BLaER1 treated with 17β-estradiol and CSF1 and Interleukin-3, amounts not matched to agents 10 nM and 100 nM (cell line): Measurements from ENCODE around the gene STK32B.
"Not testable (repeated sequence)": the region's sequence is repeated elsewhere in the genome, so short reads cannot be mapped to it uniquely, and the experiment has no call there.

ENCODE experiments used
- H3K27ac ChIP-seq, 11 experiments: shearing (Covaris generic); formaldehyde crosslinking; 2 replicates each; pipeline ENCODE4 v1.8.1; 2022
- H3K27me3 ChIP-seq, 11 experiments: shearing (Covaris generic); formaldehyde crosslinking; 2 replicates each; pipeline ENCODE4 v1.8.1; 2022
- H3K36me3 ChIP-seq, 11 experiments: shearing (Covaris generic); formaldehyde crosslinking; 2 replicates each; pipeline ENCODE4 v1.8.1; 2022
- H3K4me1 ChIP-seq, 10 experiments: shearing (Covaris generic); formaldehyde crosslinking; 2 replicates each; pipeline ENCODE4 v1.8.1; 2022
- H3K4me2 ChIP-seq, 11 experiments: shearing (Covaris generic); formaldehyde crosslinking; 2 replicates each; pipeline ENCODE4 v1.8.1; 2022
- H3K4me3 ChIP-seq, 10 experiments: shearing (Covaris generic); formaldehyde crosslinking; 2 replicates each; pipeline ENCODE4 v1.8.1; 2022
- H3K9ac ChIP-seq, 11 experiments: shearing (Covaris generic); formaldehyde crosslinking; 2 replicates each; pipeline ENCODE4 v1.8.1; 2022
- H3K9me3 ChIP-seq, 11 experiments: shearing (Covaris generic); formaldehyde crosslinking; replicated peaks in 1 of 11; 2 replicates each; pipeline ENCODE4 v1.8.1; 2022
- H4K20me1 ChIP-seq, 11 experiments: shearing (Covaris generic); formaldehyde crosslinking; 2 replicates each; pipeline ENCODE4 v1.8.1; 2022
- Cebpa-rat ChIP-seq, 11 experiments: shearing (Covaris generic); IDR thresholded peaks; 2 replicates each; pipeline ENCODE4 v1.8.1; 2022

Gene STK32B

GRCh38 chr4:5158825-5159224 is 107.5 kb downstream of the STK32B start:
- H3K27me3 ChIP-seq, result no peaks in the 10 kb centered on the region

GRCh38 chr4:5160668-5161067 is 109.4 kb downstream of the STK32B start:
- peaks cover 0 to 5% (median 0%) of the 10 kb centered on the region in 10 experiments; a peak in 5 of 20 replicates for H3K4me1 ChIP-seq
- H3K4me3 ChIP-seq, result no peak overlapping the region
- H4K20me1 ChIP-seq, result peaks cover 0 to 7% (median 0%) of the 10 kb centered on the region in 11 experiments; a peak in 2 of 22 replicates
- H3K36me3 ChIP-seq, result peaks cover 0 to 7% (median 0%) of the 10 kb centered on the region in 11 experiments; a peak in 2 of 22 replicates
- H3K9me3 ChIP-seq, result peaks cover 0 to 8% (median 0%) of the 10 kb centered on the region in 11 experiments; a peak in 3 of 22 replicates
- no peak overlapping the region for H3K27ac ChIP-seq
- no peak for TF ChIP-seq Cebpa-rat (IDR thresholded peaks at IDR 0.05)
- H3K27me3 ChIP-seq, result no peaks in the 10 kb centered on the region
- no peak overlapping the region for H3K9ac ChIP-seq
- H3K4me2 ChIP-seq, result no peak overlapping the region

More at GRCh38 chr4:5158825-5159224, 107.5 kb downstream of the STK32B start:
- H3K4me2 ChIP-seq, result no peak overlapping the region
- peaks cover 0 to 7% (median 0%) of the 10 kb centered on the region in 11 experiments; a peak in 2 of 22 replicates for H3K36me3 ChIP-seq
- no peak for TF ChIP-seq Cebpa-rat (IDR thresholded peaks at IDR 0.05)
- peaks cover 0 to under 1% (median 0%) of the 10 kb centered on the region in 11 experiments; a peak in 1 of 22 replicates for H4K20me1 ChIP-seq
- H3K9me3 ChIP-seq, result peaks cover 0 to 8% (median 0%) of the 10 kb centered on the region in 11 experiments; a peak in 3 of 22 replicates
- no peak overlapping the region for H3K4me3 ChIP-seq
- H3K27ac ChIP-seq, result no peak overlapping the region
- no peaks in the 10 kb centered on the region; a peak in 1 of 20 replicates for H3K4me1 ChIP-seq
- H3K9ac ChIP-seq, result no peak overlapping the region

- peaks cover 0 to 9% (median 0%) of the 10 kb centered on the region in 10 experiments; a peak in 5 of 20 replicates for H3K4me1 ChIP-seq
- no peaks in the 10 kb centered on the region for H3K27me3 ChIP-seq
- peaks cover 0 to 7% (median 0%) of the 10 kb centered on the region in 11 experiments; a peak in 3 of 22 replicates for H4K20me1 ChIP-seq
- H3K9me3 ChIP-seq, result peaks cover 0 to 8% (median 0%) of the 10 kb centered on the region in 11 experiments; a peak in 3 of 22 replicates
- no peak overlapping the region for H3K4me2 ChIP-seq
- no peak overlapping the region for H3K4me3 ChIP-seq
- peaks cover 0 to 7% (median 0%) of the 10 kb centered on the region in 11 experiments; a peak in 2 of 22 replicates for H3K36me3 ChIP-seq
- H3K9ac ChIP-seq, result no peak overlapping the region
- no peak overlapping the region for H3K27ac ChIP-seq
- no peak for TF ChIP-seq Cebpa-rat (IDR thresholded peaks at IDR 0.05)
These were observed 111.7 kb downstream of the STK32B start for GRCh38 chr4:5162909-5163508.

GRCh38 chr4:5164221-5164912 is 113.1 kb downstream of the STK32B start:
- peaks cover 0 to 7% (median 0%) of the 10 kb centered on the region in 11 experiments; a peak in 3 of 22 replicates for H4K20me1 ChIP-seq
- no peak overlapping the region for H3K4me2 ChIP-seq
- no peak overlapping the region for H3K4me3 ChIP-seq
- H3K9ac ChIP-seq, result no peak overlapping the region
- H3K27me3 ChIP-seq, result no peaks in the 10 kb centered on the region
- H3K4me1 ChIP-seq, result peaks cover 0 to 9% (median 0%) of the 10 kb centered on the region in 10 experiments; a peak in 5 of 20 replicates
- peaks cover 0 to 8% (median 0%) of the 10 kb centered on the region in 11 experiments; a peak in 3 of 22 replicates for H3K9me3 ChIP-seq
- TF ChIP-seq Cebpa-rat (IDR thresholded peaks at IDR 0.05), result no peak
- H3K36me3 ChIP-seq, result peaks cover 0 to 13% (median 7%) of the 10 kb centered on the region in 11 experiments; a peak in 9 of 22 replicates
- H3K27ac ChIP-seq, result no peak overlapping the region

- no peak overlapping the region for H3K27ac ChIP-seq
- H3K4me3 ChIP-seq, result no peak overlapping the region
- peaks cover 0 to 9% (median 0%) of the 10 kb centered on the region in 10 experiments; a peak in 5 of 20 replicates for H3K4me1 ChIP-seq
- peaks cover 0 to 7% (median 5%) of the 10 kb centered on the region in 11 experiments; a peak in 8 of 22 replicates for H3K9me3 ChIP-seq
- peaks cover 0 to 7% (median 0%) of the 10 kb centered on the region in 11 experiments; a peak in 3 of 22 replicates for H4K20me1 ChIP-seq
- H3K4me2 ChIP-seq, result peak overlapping the region in 3 of 11 experiments; percentile 3 to 18 (median 16); a peak in 3 of 22 replicates
- TF ChIP-seq Cebpa-rat (IDR thresholded peaks at IDR 0.05), result no peak
- no peaks in the 10 kb centered on the region for H3K27me3 ChIP-seq
- peaks cover 0 to 17% (median 8%) of the 10 kb centered on the region in 11 experiments; a peak in 9 of 22 replicates for H3K36me3 ChIP-seq
- H3K9ac ChIP-seq, result no peak overlapping the region
These were observed 114.4 kb downstream of the STK32B start for GRCh38 chr4:5165420-5166369.

GRCh38 chr4:5166377-5166776 is 115.1 kb downstream of the STK32B start:
- no peak overlapping the region for H3K4me2 ChIP-seq
- no peak overlapping the region for H3K4me3 ChIP-seq
- no peaks in the 10 kb centered on the region for H3K27me3 ChIP-seq
- H3K9me3 ChIP-seq, result peaks cover 0 to 7% (median under 1%) of the 10 kb centered on the region in 11 experiments; a peak in 5 of 22 replicates
- no peak for TF ChIP-seq Cebpa-rat (IDR thresholded peaks at IDR 0.05)
- H3K4me1 ChIP-seq, result peaks cover 0 to 9% (median 0%) of the 10 kb centered on the region in 10 experiments; a peak in 5 of 20 replicates
- H4K20me1 ChIP-seq, result peaks cover 0 to 7% (median 0%) of the 10 kb centered on the region in 11 experiments; a peak in 3 of 22 replicates
- H3K36me3 ChIP-seq, result peaks cover 0 to 17% (median 8%) of the 10 kb centered on the region in 11 experiments; a peak in 9 of 22 replicates
- no peak overlapping the region for H3K27ac ChIP-seq
- no peak overlapping the region for H3K9ac ChIP-seq

GRCh38 chr4:5168891-5169290 is 117.6 kb downstream of the STK32B start:
- Histone ChIP-seq H3K9me3 (peaks cover 0 to 7% (median 0%) of the 10 kb centered on the region in 11 experiments; a peak in 5 of 22 replicates), H3K36me3 (peaks cover 0 to 17% (median 8%) of the 10 kb centered on the region in 11 experiments; a peak in 9 of 22 replicates), H3K4me3 (no peak overlapping the region), H4K20me1 (peaks cover 0 to 5% (median 0%) of the 10 kb centered on the region in 11 experiments; a peak in 2 of 22 replicates), H3K9ac (no peak overlapping the region), H3K27ac (no peak overlapping the region), H3K4me2 (no peak overlapping the region), H3K4me1 (peaks cover 0 to 9% (median 0%) of the 10 kb centered on the region in 10 experiments; a peak in 4 of 20 replicates), H3K27me3 (no peaks in the 10 kb centered on the region)
- TF ChIP-seq Cebpa-rat (IDR thresholded peaks at IDR 0.05), result no peak

- not testable (repeated sequence) for H3K4me1 ChIP-seq, H3K27me3 ChIP-seq, H3K4me2 ChIP-seq, H3K9ac ChIP-seq, H3K4me3 ChIP-seq, H4K20me1 ChIP-seq, H3K27ac ChIP-seq, H3K36me3 ChIP-seq
- peaks cover 14 to 21% (median 18%) of the 10 kb centered on the region in 11 experiments for H3K9me3 ChIP-seq
These were observed 124.6 kb downstream of the STK32B start for GRCh38 chr4:5175836-5176235.
